Stimulated activated CD4-positive, alpha-beta T cell treated with anti-CD3 and anti-CD28 coated beads, TNF-alpha, amount 100 ng/mL, for 1 hour (primary cell): ENCODE results near the gene LIMCH1.

Experiments
- DNase-seq, 3 donors: peaks; one replicate each; pipeline ENCODE4 v3.0.0-alpha.2; 2020; ENCODE audit warnings: low read depth in 3 of 3, low spot score in 1 of 3

The LIMCH1 gene

GRCh38 chr4:41749631-41750039 lies 211.7 kb downstream of the LIMCH1 start:
- DNase-seq: no peak
